ENCODE results near the gene GUCY2C. TPM values are rescaled to one million over a fixed set of nuclear protein-coding genes. Genes with fewer than 3 reads are reported as not detected.

The GUCY2C gene
- total RNA-seq, 1 experiment from 2014 or later: not detected

GRCh38 chr12:14729586-14729985 lies 33.2 kb upstream of the GUCY2C start:
- no peaks in the 10 kb centered on the region for H3K36me3 ChIP-seq (ENCODE audit: low read depth, low read length)
- intact Hi-C loops (cut with micrococcal nuclease): loop anchor here (10.0 kb wide), 1 partner anchor 75 kb away; the partner anchor contains the start of genes C12orf60 and WBP11
- no peaks in the 10 kb centered on the region for H3K27me3 ChIP-seq (ENCODE audit: low read length)
- H3F3A ChIP-seq (ENCODE audit: low read length, unreplicated experiment): no peaks in the 10 kb centered on the region
- H3K9me2 ChIP-seq (replicated peaks; ENCODE audit: low read length): no peaks in the 10 kb centered on the region
- ATAC-seq (no peak), DNase-seq (no peak)
- no peak overlapping the region for H3K9ac ChIP-seq (ENCODE audit: low read length)
- no peaks in the 10 kb centered on the region for H3K4me1 ChIP-seq (ENCODE audit: insufficient read depth, low read length)
- H3K4me2 ChIP-seq (ENCODE audit: low read length): no peak overlapping the region
- H3K27ac ChIP-seq (ENCODE audit: low read length): no peak overlapping the region
- H3K4me3 ChIP-seq (ENCODE audit: low read length): no peak overlapping the region
- no peak for TF ChIP-seq EZH2 (IDR thresholded peaks at IDR 0.05; ENCODE audit: low read length, unreplicated experiment)
- no peak for TF ChIP-seq EZH2phosphoT487 (IDR thresholded peaks at IDR 0.05; ENCODE audit: borderline replicate concordance, low read length)
- TF ChIP-seq CTCF (conservative IDR thresholded peaks at IDR 0.05; ENCODE audit: low read depth, low read length): no peak
- BruUV-seq (replicated peaks): no TSS peak
- CTCF ChIA-PET: no interaction called here
- H3K79me2 ChIP-seq (ENCODE audit: low read length): no peaks in the 10 kb centered on the region
- no peak overlapping the region for H2AFZ ChIP-seq (ENCODE audit: low read length)
- no peaks in the 10 kb centered on the region for H3K9me3 ChIP-seq (ENCODE audit: low read length)
- H4K20me1 ChIP-seq (ENCODE audit: low read length): no peaks in the 10 kb centered on the region
- POLR2A ChIA-PET (ENCODE audit: unreplicated experiment): no interaction called here

GRCh38 chr12:14723763-14724162 lies 27.4 kb upstream of the GUCY2C start:
- H3K4me3 ChIP-seq (ENCODE audit: low read length): no peak overlapping the region
- H3K79me2 ChIP-seq (ENCODE audit: low read length): no peaks in the 10 kb centered on the region
- no peaks in the 10 kb centered on the region for H3K36me3 ChIP-seq (ENCODE audit: low read depth, low read length)
- ChIA-PET POLR2A (ENCODE audit: unreplicated experiment) (no interaction called here), CTCF (no interaction called here)
- peak; percentile 68 for TF ChIP-seq CTCF (conservative IDR thresholded peaks at IDR 0.05; ENCODE audit: low read depth, low read length)
- no peak for TF ChIP-seq EZH2 (IDR thresholded peaks at IDR 0.05; ENCODE audit: low read length, unreplicated experiment)
- TF ChIP-seq EZH2phosphoT487 (IDR thresholded peaks at IDR 0.05; ENCODE audit: borderline replicate concordance, low read length): no peak
- no peaks in the 10 kb centered on the region for H3K27me3 ChIP-seq (ENCODE audit: low read length)
- intact Hi-C loops (cut with micrococcal nuclease): loop anchor here (1.0 to 10.0 kb wide), 4 partner anchors 47 to 273 kb away; partner anchors contain the start of genes C12orf60 and WBP11
- H3K9me2 ChIP-seq (replicated peaks; ENCODE audit: low read length): no peaks in the 10 kb centered on the region
- peak; percentile 65 for ATAC-seq
- no peaks in the 10 kb centered on the region for H3K9me3 ChIP-seq (ENCODE audit: low read length)
- no peak overlapping the region for H3K27ac ChIP-seq (ENCODE audit: low read length)
- peak; percentile 62 for DNase-seq
- H3K9ac ChIP-seq (ENCODE audit: low read length): no peak overlapping the region
- H3K4me2 ChIP-seq (ENCODE audit: low read length): no peak overlapping the region
- H3K4me1 ChIP-seq (ENCODE audit: insufficient read depth, low read length): no peaks in the 10 kb centered on the region
- H2AFZ ChIP-seq (ENCODE audit: low read length): no peak overlapping the region
- no peaks in the 10 kb centered on the region for H4K20me1 ChIP-seq (ENCODE audit: low read length)
- no peaks in the 10 kb centered on the region for H3F3A ChIP-seq (ENCODE audit: low read length, unreplicated experiment)
- BruUV-seq (replicated peaks): no TSS peak

- intact Hi-C loops (cut with micrococcal nuclease): loop anchor here (1.0 kb wide), 1 partner anchor 87 kb away; no protein-coding TSS in a partner anchor
- no peak overlapping the region for H3K4me3 ChIP-seq (ENCODE audit: low read length)
- H3K9ac ChIP-seq (ENCODE audit: low read length): no peak overlapping the region
- no peaks in the 10 kb centered on the region for H4K20me1 ChIP-seq (ENCODE audit: low read length)
- DNase-seq: peak; percentile 56
- H3K9me3 ChIP-seq (ENCODE audit: low read length): no peaks in the 10 kb centered on the region
- H3F3A ChIP-seq (ENCODE audit: low read length, unreplicated experiment): no peaks in the 10 kb centered on the region
- H3K79me2 ChIP-seq (ENCODE audit: low read length): no peaks in the 10 kb centered on the region
- no peaks in the 10 kb centered on the region for H3K36me3 ChIP-seq (ENCODE audit: low read depth, low read length)
- ChIA-PET CTCF (interaction anchor here (0.6 kb wide), 1 partner anchor 48 kb away, joined by 3 read pairs; no protein-coding TSS in a partner anchor), POLR2A (ENCODE audit: unreplicated experiment) (no interaction called here)
- no peaks in the 10 kb centered on the region for H3K9me2 ChIP-seq (replicated peaks; ENCODE audit: low read length)
- no peak overlapping the region for H3K27ac ChIP-seq (ENCODE audit: low read length)
- TF ChIP-seq CTCF (conservative IDR thresholded peaks at IDR 0.05; ENCODE audit: low read depth, low read length) (peak; percentile 59), EZH2phosphoT487 (IDR thresholded peaks at IDR 0.05; ENCODE audit: borderline replicate concordance, low read length) (no peak)
- no peak overlapping the region for H3K4me2 ChIP-seq (ENCODE audit: low read length)
- BruUV-seq (replicated peaks): no TSS peak
- H3K27me3 ChIP-seq (ENCODE audit: low read length): no peaks in the 10 kb centered on the region
- H2AFZ ChIP-seq (ENCODE audit: low read length): no peak overlapping the region
- H3K4me1 ChIP-seq (ENCODE audit: insufficient read depth, low read length): no peaks in the 10 kb centered on the region
- peak; percentile 46 for ATAC-seq
Measured at GRCh38 chr12:14716848-14717444, 20.5 kb upstream of the GUCY2C start.
